ENCODE measurements around the gene CAMTA1. TPM values are rescaled to one million over a fixed set of nuclear protein-coding genes. Genes with fewer than 3 reads are reported as not detected.

The CAMTA1 gene
- polyA plus RNA-seq, 2 donors = 61.1 to 75.0 TPM

DNA sequence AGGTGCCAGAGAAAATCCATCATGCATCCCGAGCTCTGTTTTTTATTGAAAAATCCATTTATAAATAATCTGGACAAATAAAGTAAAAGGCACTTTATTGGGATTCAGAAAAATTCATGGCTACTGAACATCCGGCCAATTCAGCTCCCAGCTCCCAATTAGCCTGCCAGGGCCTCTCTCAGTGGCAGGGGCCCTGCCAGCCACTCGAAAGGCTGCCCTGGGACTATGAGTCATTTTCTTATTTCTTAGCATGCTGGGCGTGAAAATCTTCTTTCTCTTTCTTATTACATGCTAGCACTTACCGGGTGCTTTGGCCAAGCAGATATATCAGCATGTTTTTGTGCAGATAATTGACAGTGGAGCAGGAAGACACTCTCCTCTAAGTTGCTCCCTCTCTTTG lies 283.3 kb downstream of the CAMTA1 start:
- Histone ChIP-seq H3K4me3 (ENCODE audit: low read depth in 1 of 2, low read length in 2 of 2) (no peak overlapping the region), H3K36me3 (ENCODE audit: control insufficient read depth in 2 of 2, insufficient read depth in 2 of 2, low read length in 1 of 2) (no peaks in the 10 kb centered on the region), H3K27ac (ENCODE audit: low read depth in 2 of 2, low read length in 1 of 2) (no peak overlapping the region), H3K4me1 (ENCODE audit: control insufficient read depth in 2 of 2, insufficient read depth in 2 of 2, low read length in 1 of 2) (peaks cover 2 to 4% of the 10 kb centered on the region in 2 donors), H3K9me3 (ENCODE audit: control insufficient read depth in 2 of 2, insufficient read depth in 1 of 2, low read depth in 1 of 2, low read length in 1 of 2) (no peaks in the 10 kb centered on the region), H3K27me3 (ENCODE audit: control insufficient read depth in 1 of 2, insufficient read depth in 2 of 2, low read length in 2 of 2) (no peaks in the 10 kb centered on the region)
- WGBS, 2 donors = 70 to 71% methylated on average over 5 of the region's 5 CpGs

DNA sequence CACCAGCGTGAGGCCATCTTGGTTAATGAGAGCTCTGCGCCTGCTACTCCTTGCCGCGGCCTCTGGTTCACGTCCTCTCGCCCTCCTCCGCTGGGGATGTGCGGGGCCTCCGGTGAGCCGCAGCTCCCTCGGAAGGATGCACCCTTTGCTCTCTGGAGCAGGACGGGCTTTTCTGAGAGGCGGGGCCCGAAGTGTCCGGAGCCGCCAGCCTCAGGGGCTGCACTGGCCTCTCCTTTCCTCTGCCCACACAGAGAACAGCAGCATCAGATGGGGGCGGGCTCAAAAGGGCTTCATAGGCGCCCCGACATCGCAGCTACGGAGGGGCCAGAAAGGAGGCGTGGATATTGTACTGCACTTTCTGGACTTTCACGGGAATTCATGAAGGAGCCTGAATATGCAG lies 284.7 kb downstream of the CAMTA1 start:
- no peak overlapping the region for H3K4me3 ChIP-seq (ENCODE audit: low read depth in 1 of 2, low read length in 2 of 2)

DNA sequence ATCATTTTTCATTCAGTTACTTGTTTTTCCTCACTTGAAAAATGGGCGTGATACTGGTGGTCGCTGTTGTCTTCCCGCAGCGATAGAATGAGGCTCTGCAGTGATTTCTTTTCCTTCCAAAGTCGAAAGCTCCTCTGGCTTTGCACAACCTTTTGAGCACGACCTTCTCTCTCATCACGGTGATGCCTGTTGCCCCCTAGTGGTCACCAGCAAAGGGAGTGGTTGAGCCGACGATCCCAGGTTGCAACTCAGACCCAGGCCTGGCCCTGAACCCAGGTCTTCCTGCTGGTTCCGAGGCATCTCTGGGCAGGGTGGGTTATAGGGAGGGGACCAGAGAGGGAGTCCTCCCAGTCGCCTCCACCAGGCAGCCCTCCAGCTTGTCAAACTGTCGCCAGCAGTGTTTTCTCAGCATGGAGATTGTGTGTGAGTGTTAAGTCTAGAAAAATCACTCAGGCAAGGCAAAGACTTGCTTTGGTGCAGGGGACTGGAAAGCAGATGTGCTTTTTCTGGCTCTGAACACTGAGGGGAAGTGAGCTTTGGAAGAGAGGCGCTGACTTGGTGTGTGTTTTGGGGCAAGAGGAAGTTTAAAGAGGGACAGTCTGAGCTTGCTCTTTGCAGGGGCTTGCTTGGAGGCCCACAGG lies 285.3 kb downstream of the CAMTA1 start:
- peaks cover 2 to 4% of the 10 kb centered on the region in 2 donors for H3K4me1 ChIP-seq (ENCODE audit: control insufficient read depth in 2 of 2, insufficient read depth in 2 of 2, low read length in 1 of 2)
- no peaks in the 10 kb centered on the region for H3K27me3 ChIP-seq (ENCODE audit: control insufficient read depth in 1 of 2, insufficient read depth in 2 of 2, low read length in 2 of 2)
- H3K9me3 ChIP-seq (ENCODE audit: control insufficient read depth in 2 of 2, insufficient read depth in 1 of 2, low read depth in 1 of 2, low read length in 1 of 2) = no peaks in the 10 kb centered on the region
- H3K36me3 ChIP-seq (ENCODE audit: control insufficient read depth in 2 of 2, insufficient read depth in 2 of 2, low read length in 1 of 2) = no peaks in the 10 kb centered on the region
- WGBS, 2 donors = 9% methylated on average over 13 of the region's 13 CpGs
- H3K27ac ChIP-seq (ENCODE audit: low read depth in 2 of 2, low read length in 1 of 2) = no peak overlapping the region
- H3K4me3 ChIP-seq (ENCODE audit: low read depth in 1 of 2, low read length in 2 of 2) = no peak overlapping the region

More for the DNA sequence above, 284.7 kb downstream of the CAMTA1 start:
- WGBS, 2 donors = 9 to 11% methylated on average over 23 of the region's 23 CpGs
- Histone ChIP-seq H3K9me3 (ENCODE audit: control insufficient read depth in 2 of 2, insufficient read depth in 1 of 2, low read depth in 1 of 2, low read length in 1 of 2) (no peaks in the 10 kb centered on the region), H3K4me1 (ENCODE audit: control insufficient read depth in 2 of 2, insufficient read depth in 2 of 2, low read length in 1 of 2) (peaks cover 2 to 4% of the 10 kb centered on the region in 2 donors), H3K36me3 (ENCODE audit: control insufficient read depth in 2 of 2, insufficient read depth in 2 of 2, low read length in 1 of 2) (no peaks in the 10 kb centered on the region), H3K27ac (ENCODE audit: low read depth in 2 of 2, low read length in 1 of 2) (no peak overlapping the region), H3K27me3 (ENCODE audit: control insufficient read depth in 1 of 2, insufficient read depth in 2 of 2, low read length in 2 of 2) (no peaks in the 10 kb centered on the region)

DNA sequence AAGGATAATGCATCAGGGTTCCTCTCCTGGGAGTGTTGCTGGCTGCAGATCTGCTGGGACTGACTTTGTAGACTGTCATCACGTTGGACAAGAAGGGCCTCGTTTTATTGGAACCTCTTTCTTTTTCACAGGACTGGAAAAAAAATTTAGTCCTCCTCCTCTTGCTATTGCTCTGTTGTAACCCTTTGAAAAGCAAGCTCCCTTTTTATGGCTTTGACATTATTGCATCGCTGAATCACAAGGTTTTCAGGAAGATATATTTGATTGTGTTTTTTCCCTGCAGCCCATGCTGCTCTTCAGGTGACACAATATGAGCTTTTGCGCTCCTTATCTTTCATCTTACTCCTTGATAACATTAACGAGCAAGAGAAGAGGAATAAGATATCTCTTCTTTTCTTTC lies 290.9 kb downstream of the CAMTA1 start:
- Histone ChIP-seq H3K36me3 (ENCODE audit: control insufficient read depth in 2 of 2, insufficient read depth in 2 of 2, low read length in 1 of 2) (no peaks in the 10 kb centered on the region), H3K4me1 (ENCODE audit: control insufficient read depth in 2 of 2, insufficient read depth in 2 of 2, low read length in 1 of 2) (no peaks in the 10 kb centered on the region), H3K27ac (ENCODE audit: low read depth in 2 of 2, low read length in 1 of 2) (no peak overlapping the region), H3K9me3 (ENCODE audit: control insufficient read depth in 2 of 2, insufficient read depth in 1 of 2, low read depth in 1 of 2, low read length in 1 of 2) (no peaks in the 10 kb centered on the region), H3K4me3 (ENCODE audit: low read depth in 1 of 2, low read length in 2 of 2) (no peak overlapping the region), H3K27me3 (ENCODE audit: control insufficient read depth in 1 of 2, insufficient read depth in 2 of 2, low read length in 2 of 2) (no peaks in the 10 kb centered on the region)
- 65 to 70% methylated on average over 5 of the region's 5 CpGs for WGBS, 2 donors

GRCh38 chr1:7076572-7076971 lies 291.3 kb downstream of the CAMTA1 start:
- WGBS, 2 donors = 66 to 67% methylated on average over 4 of the region's 4 CpGs

DNA sequence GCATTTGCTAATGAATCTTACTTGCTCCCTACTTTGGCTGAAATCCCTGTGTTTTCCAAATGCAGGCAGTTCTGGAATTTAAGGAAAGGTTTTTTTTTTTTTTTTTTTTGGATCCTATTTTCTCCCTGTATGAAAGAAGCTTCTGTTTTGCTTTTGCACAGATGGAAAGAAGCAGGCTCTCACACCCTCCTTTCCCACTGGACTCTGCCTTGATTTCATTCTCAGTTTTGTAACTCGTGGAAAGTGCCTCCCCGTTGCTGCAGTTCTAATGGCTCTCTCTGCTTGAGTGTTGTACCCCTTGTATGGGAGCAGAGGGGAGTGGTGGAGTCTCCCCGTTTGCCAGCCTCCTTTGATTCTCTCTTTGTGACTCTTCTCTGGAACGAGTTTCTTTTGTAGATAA lies 291.9 kb downstream of the CAMTA1 start:
- no peaks in the 10 kb centered on the region for H3K36me3 ChIP-seq (ENCODE audit: control insufficient read depth in 2 of 2, insufficient read depth in 2 of 2, low read length in 1 of 2)
- H3K4me3 ChIP-seq (ENCODE audit: low read depth in 1 of 2, low read length in 2 of 2) = no peak overlapping the region
- no peak overlapping the region for H3K27ac ChIP-seq (ENCODE audit: low read depth in 2 of 2, low read length in 1 of 2)
- WGBS, 2 donors = 39 to 51% methylated on average over 4 of the region's 4 CpGs
- no peaks in the 10 kb centered on the region for H3K27me3 ChIP-seq (ENCODE audit: control insufficient read depth in 1 of 2, insufficient read depth in 2 of 2, low read length in 2 of 2)
- no peaks in the 10 kb centered on the region for H3K9me3 ChIP-seq (ENCODE audit: control insufficient read depth in 2 of 2, insufficient read depth in 1 of 2, low read depth in 1 of 2, low read length in 1 of 2)
- H3K4me1 ChIP-seq (ENCODE audit: control insufficient read depth in 2 of 2, insufficient read depth in 2 of 2, low read length in 1 of 2) = no peaks in the 10 kb centered on the region

More at GRCh38 chr1:7076572-7076971, 291.3 kb downstream of the CAMTA1 start:
- Histone ChIP-seq H3K9me3 (ENCODE audit: control insufficient read depth in 2 of 2, insufficient read depth in 1 of 2, low read depth in 1 of 2, low read length in 1 of 2) (no peaks in the 10 kb centered on the region), H3K4me3 (ENCODE audit: low read depth in 1 of 2, low read length in 2 of 2) (no peak overlapping the region), H3K27me3 (ENCODE audit: control insufficient read depth in 1 of 2, insufficient read depth in 2 of 2, low read length in 2 of 2) (no peaks in the 10 kb centered on the region), H3K27ac (ENCODE audit: low read depth in 2 of 2, low read length in 1 of 2) (no peak overlapping the region), H3K4me1 (ENCODE audit: control insufficient read depth in 2 of 2, insufficient read depth in 2 of 2, low read length in 1 of 2) (no peaks in the 10 kb centered on the region), H3K36me3 (ENCODE audit: control insufficient read depth in 2 of 2, insufficient read depth in 2 of 2, low read length in 1 of 2) (no peaks in the 10 kb centered on the region)

GRCh38 chr1:7077970-7078369 lies 292.7 kb downstream of the CAMTA1 start:
- H3K4me3 ChIP-seq (ENCODE audit: low read depth in 1 of 2, low read length in 2 of 2) = no peak overlapping the region
- no peak overlapping the region for H3K27ac ChIP-seq (ENCODE audit: low read depth in 2 of 2, low read length in 1 of 2)
- no peaks in the 10 kb centered on the region for H3K9me3 ChIP-seq (ENCODE audit: control insufficient read depth in 2 of 2, insufficient read depth in 1 of 2, low read depth in 1 of 2, low read length in 1 of 2)
- no peaks in the 10 kb centered on the region for H3K27me3 ChIP-seq (ENCODE audit: control insufficient read depth in 1 of 2, insufficient read depth in 2 of 2, low read length in 2 of 2)
- H3K4me1 ChIP-seq (ENCODE audit: control insufficient read depth in 2 of 2, insufficient read depth in 2 of 2, low read length in 1 of 2) = no peaks in the 10 kb centered on the region
- no peaks in the 10 kb centered on the region for H3K36me3 ChIP-seq (ENCODE audit: control insufficient read depth in 2 of 2, insufficient read depth in 2 of 2, low read length in 1 of 2)
- WGBS, 2 donors = 73 to 77% methylated on average over 3 of the region's 3 CpGs

- H3K4me3 ChIP-seq (ENCODE audit: low read depth in 1 of 2, low read length in 2 of 2) = no peak overlapping the region
- WGBS, 2 donors = 90 to 92% methylated on average over 4 of the region's 4 CpGs
- no peak overlapping the region for H3K27ac ChIP-seq (ENCODE audit: low read depth in 2 of 2, low read length in 1 of 2)
- no peaks in the 10 kb centered on the region for H3K4me1 ChIP-seq (ENCODE audit: control insufficient read depth in 2 of 2, insufficient read depth in 2 of 2, low read length in 1 of 2)
- H3K9me3 ChIP-seq (ENCODE audit: control insufficient read depth in 2 of 2, insufficient read depth in 1 of 2, low read depth in 1 of 2, low read length in 1 of 2) = no peaks in the 10 kb centered on the region
- no peaks in the 10 kb centered on the region for H3K36me3 ChIP-seq (ENCODE audit: control insufficient read depth in 2 of 2, insufficient read depth in 2 of 2, low read length in 1 of 2)
- no peaks in the 10 kb centered on the region for H3K27me3 ChIP-seq (ENCODE audit: control insufficient read depth in 1 of 2, insufficient read depth in 2 of 2, low read length in 2 of 2)
Observed at GRCh38 chr1:7079637-7080036, 294.4 kb downstream of the CAMTA1 start.

GRCh38 chr1:7084232-7084894 lies 299.1 kb downstream of the CAMTA1 start:
- H3K9me3 ChIP-seq (ENCODE audit: control insufficient read depth in 2 of 2, insufficient read depth in 1 of 2, low read depth in 1 of 2, low read length in 1 of 2) = no peaks in the 10 kb centered on the region
- H3K4me3 ChIP-seq (ENCODE audit: low read depth in 1 of 2, low read length in 2 of 2) = no peak overlapping the region
- H3K36me3 ChIP-seq (ENCODE audit: control insufficient read depth in 2 of 2, insufficient read depth in 2 of 2, low read length in 1 of 2) = no peaks in the 10 kb centered on the region
- no peak overlapping the region for H3K27ac ChIP-seq (ENCODE audit: low read depth in 2 of 2, low read length in 1 of 2)
- WGBS, 2 donors = 60 to 62% methylated on average over 17 of the region's 17 CpGs
- no peaks in the 10 kb centered on the region for H3K27me3 ChIP-seq (ENCODE audit: control insufficient read depth in 1 of 2, insufficient read depth in 2 of 2, low read length in 2 of 2)
- no peaks in the 10 kb centered on the region for H3K4me1 ChIP-seq (ENCODE audit: control insufficient read depth in 2 of 2, insufficient read depth in 2 of 2, low read length in 1 of 2)

DNA sequence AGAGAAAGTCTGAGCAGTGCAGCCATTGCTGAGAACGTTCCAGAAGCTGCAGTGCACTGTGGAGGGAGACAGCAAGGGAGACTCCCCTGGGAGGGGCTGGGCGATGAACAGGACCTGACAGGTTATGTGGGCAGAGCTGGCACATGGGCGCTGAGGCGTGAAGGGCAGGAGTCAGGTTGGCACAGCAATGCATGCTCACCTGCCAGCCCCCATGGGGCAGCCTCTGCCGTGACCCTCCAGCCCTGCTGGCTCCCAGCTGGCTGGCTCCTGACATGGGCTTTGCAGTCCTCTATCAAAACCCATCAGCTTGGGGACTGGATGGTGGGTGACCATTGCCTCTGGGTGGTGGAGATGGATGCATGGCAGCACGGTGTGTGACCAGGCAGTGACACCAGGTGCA lies 300.3 kb downstream of the CAMTA1 start:
- H3K27ac ChIP-seq (ENCODE audit: low read depth in 2 of 2, low read length in 1 of 2) = no peak overlapping the region
- H3K27me3 ChIP-seq (ENCODE audit: control insufficient read depth in 1 of 2, insufficient read depth in 2 of 2, low read length in 2 of 2) = no peaks in the 10 kb centered on the region
- WGBS, 2 donors = 57 to 62% methylated on average over 6 of the region's 6 CpGs
- H3K4me1 ChIP-seq (ENCODE audit: control insufficient read depth in 2 of 2, insufficient read depth in 2 of 2, low read length in 1 of 2) = no peaks in the 10 kb centered on the region
- H3K9me3 ChIP-seq (ENCODE audit: control insufficient read depth in 2 of 2, insufficient read depth in 1 of 2, low read depth in 1 of 2, low read length in 1 of 2) = no peaks in the 10 kb centered on the region
- no peaks in the 10 kb centered on the region for H3K36me3 ChIP-seq (ENCODE audit: control insufficient read depth in 2 of 2, insufficient read depth in 2 of 2, low read length in 1 of 2)
- no peak overlapping the region for H3K4me3 ChIP-seq (ENCODE audit: low read depth in 1 of 2, low read length in 2 of 2)
